CD4-positive, alpha-beta T cell (primary cell): ENCODE results near the gene HABP4. TPM values are rescaled to one million over a fixed set of nuclear protein-coding genes. Genes with fewer than 3 reads are reported as not detected.

ENCODE experiments used
- ATAC-seq: fragments of 200-7000 bp; cut with Tn5 transposase; one replicate; pipeline ENCODE4 v1.10.0; 2022; ENCODE audit warnings: mild to moderate bottlenecking; ENCODE audit not compliant: poor library complexity
- CTCF ChIA-PET: fragments of 350-600 bp; sonication (Branson Sonifier 250); formaldehyde crosslinking; loops from one replicate; lab custom pipeline; 2021; ENCODE audit warnings: antibody characterized with exemption, inconsistent platforms; lab: Charles Lee
- POLR2A ChIA-PET: fragments of 350-600 bp; sonication (Branson Sonifier 250); formaldehyde crosslinking; loops from one replicate; lab custom pipeline; 2021; ENCODE audit warnings: antibody characterized with exemption, inconsistent platforms; lab: Charles Lee
- DNase-seq, 14 experiments: peaks; one replicate each; pipeline ENCODE4 v3.0.0-alpha.2; 2013 to 2020; ENCODE audit warnings: mixed read lengths in 2 of 14
- H3K27ac ChIP-seq, 2 donors: one replicate each; pipeline versions ENCODE4 v1.5.1 to v1.7.0; 2013; ENCODE audit warnings: low read length in 2 of 2, low read depth in 1 of 2, mild to moderate bottlenecking in 1 of 2
- H3K27me3 ChIP-seq, 2 experiments: 1 replicate in 1 of 2; 2 replicates in 1 of 2; pipeline versions ENCODE4 v1.6.1 to v1.7.0; 2013; ENCODE audit warnings: low read length in 2 of 2, control low read depth in 1 of 2, mild to moderate bottlenecking in 1 of 2, moderate library complexity in 1 of 2; ENCODE audit not compliant: insufficient read depth in 2 of 2, control insufficient read depth in 1 of 2
- H3K36me3 ChIP-seq: one replicate; pipeline ENCODE4 v1.6.1; 2013; ENCODE audit warnings: low read length, control low read depth; ENCODE audit not compliant: insufficient read depth
- H3K4me1 ChIP-seq: one replicate; pipeline ENCODE4 v1.6.1; 2013; ENCODE audit warnings: low read length, control low read depth; ENCODE audit not compliant: insufficient read depth
- H3K4me3 ChIP-seq: one replicate; pipeline ENCODE4 v1.5.1; 2013; ENCODE audit warnings: mild to moderate bottlenecking, low read length, moderate library complexity
- H3K9me3 ChIP-seq, 2 experiments: 1 replicate in 1 of 2; 2 replicates in 1 of 2; pipeline versions ENCODE4 v1.6.1 to v1.7.0; 2013; ENCODE audit warnings: low read length in 2 of 2, mild to moderate bottlenecking in 2 of 2, control low read depth in 1 of 2, moderate library complexity in 1 of 2; ENCODE audit not compliant: control insufficient read depth in 1 of 2, insufficient read depth in 1 of 2
- H3K27ac Mint-ChIP-seq: one replicate; pipeline ENCODE4 v1.8.0; 2020; ENCODE audit warnings: mixed read lengths
- H3K27me3 Mint-ChIP-seq: one replicate; pipeline ENCODE4 v1.8.0; 2021; ENCODE audit warnings: mixed read lengths
- H3K36me3 Mint-ChIP-seq: one replicate; pipeline ENCODE4 v1.8.0; 2021; ENCODE audit warnings: low read depth, mixed read lengths
- H3K4me1 Mint-ChIP-seq: one replicate; pipeline ENCODE4 v1.8.0; 2021; ENCODE audit warnings: low read depth, mixed read lengths
- H3K4me3 Mint-ChIP-seq: one replicate; pipeline ENCODE4 v1.8.0; 2020; ENCODE audit warnings: mild to moderate bottlenecking, mixed read lengths
- H3K9me3 Mint-ChIP-seq: one replicate; pipeline ENCODE4 v1.8.0; 2020; ENCODE audit warnings: mixed read lengths
- CTCF ChIP-seq: fragments of 200-600 bp; IDR thresholded peaks from one replicate; pipeline ENCODE4 v1.8.0; 2022; ENCODE audit warnings: antibody characterized with exemption, mild to moderate bottlenecking
- intact Hi-C, 2 experiments: fragments of 100-400 bp; cut with DNase I in 1 of 2; cut with micrococcal nuclease in 1 of 2; formaldehyde crosslinking; loops; one replicate each; pipeline versions ENCODE4 v1.15.1 to v1.9.0; 2023 to 2025; cut with DNase I, micrococcal nuclease
- total RNA-seq, 174 experiments: library from RNA in 2 of 174; stranded (reverse) in 2 of 174; gene quantifications; one replicate each; pipeline ENCODE4 v1.2.3 and lab custom pipeline; 2021 to 2026

Gene HABP4
- total RNA-seq, 2 experiments from 2014 or later: 29.7 to 31.7 TPM

- Mint-ChIP-seq H3K27ac (peak overlapping the region; percentile 79), H3K9me3 (no peaks in the 10 kb centered on the region), H3K36me3 (peaks cover 49% of the 10 kb centered on the region), H3K4me1 (peaks cover 10% of the 10 kb centered on the region), H3K27me3 (no peaks in the 10 kb centered on the region), H3K4me3 (peak overlapping the region; percentile 39)
- no peak overlapping the region for H3K4me3 ChIP-seq
- H3K9me3 ChIP-seq: no peaks in the 10 kb centered on the region
- H3K27ac ChIP-seq: no peak overlapping the region
- ChIA-PET CTCF (no interaction called here), POLR2A (interaction anchor here (0.8 kb wide), 1 partner anchor 74 kb away, joined by 6 read pairs; no protein-coding TSS in a partner anchor)
- H3K27me3 ChIP-seq: no peaks in the 10 kb centered on the region
- TF ChIP-seq CTCF: no peak
- H3K4me1 ChIP-seq: peaks cover 2% of the 10 kb centered on the region
- ATAC-seq (no peak), DNase-seq (no peak)
- intact Hi-C loops: no loop called here
- H3K36me3 ChIP-seq: peaks cover 49% of the 10 kb centered on the region
Measured at GRCh38 chr9:96491880-96492525, 42.0 kb downstream of the HABP4 start.

GRCh38 chr9:96492993-96493531 is 43.1 kb downstream of the HABP4 start:
- H3K27me3 Mint-ChIP-seq: no peaks in the 10 kb centered on the region
- TF ChIP-seq CTCF: no peak
- ATAC-seq (no peak), DNase-seq (no peak)
- H3K36me3 ChIP-seq: peaks cover 41% of the 10 kb centered on the region
- no peak overlapping the region for H3K4me3 Mint-ChIP-seq
- POLR2A ChIA-PET: no interaction called here
- no peaks in the 10 kb centered on the region for H3K9me3 ChIP-seq
- H3K27ac Mint-ChIP-seq: no peak overlapping the region
- no peak overlapping the region for H3K27ac ChIP-seq
- peaks cover 2% of the 10 kb centered on the region for H3K4me1 ChIP-seq
- peaks cover 10% of the 10 kb centered on the region for H3K4me1 Mint-ChIP-seq
- peaks cover 39% of the 10 kb centered on the region for H3K36me3 Mint-ChIP-seq
- H3K4me3 ChIP-seq: no peak overlapping the region
- H3K9me3 Mint-ChIP-seq: no peaks in the 10 kb centered on the region
- CTCF ChIA-PET: no interaction called here
- no peaks in the 10 kb centered on the region for H3K27me3 ChIP-seq
- intact Hi-C loops: no loop called here

GRCh38 chr9:96493757-96494156 is 43.8 kb downstream of the HABP4 start:
- H3K27me3 ChIP-seq: no peaks in the 10 kb centered on the region

More at GRCh38 chr9:96493757-96494156, 43.8 kb downstream of the HABP4 start:
- H3K27ac ChIP-seq: no peak overlapping the region
- intact Hi-C loops: no loop called here
- Mint-ChIP-seq H3K27ac (no peak overlapping the region), H3K36me3 (peaks cover 32% of the 10 kb centered on the region), H3K4me1 (peaks cover 10% of the 10 kb centered on the region), H3K27me3 (no peaks in the 10 kb centered on the region), H3K4me3 (no peak overlapping the region), H3K9me3 (no peaks in the 10 kb centered on the region)
- TF ChIP-seq CTCF: no peak
- no peak for ATAC-seq
- H3K4me1 ChIP-seq: peaks cover 2% of the 10 kb centered on the region
- no peak overlapping the region for H3K4me3 ChIP-seq
- no peak for DNase-seq
- CTCF ChIA-PET: no interaction called here
- H3K36me3 ChIP-seq: peaks cover 34% of the 10 kb centered on the region
- H3K9me3 ChIP-seq: no peaks in the 10 kb centered on the region
- POLR2A ChIA-PET: no interaction called here
